Astrocyte of the spinal cord (primary cell): ENCODE results near the gene NPIPA5.
"Not testable (repeated sequence)": the region's sequence is repeated elsewhere in the genome, so short reads cannot be mapped to it uniquely, and the experiment has no call there.

ENCODE experiments used
- DNase-seq: peaks from one replicate; pipeline ENCODE4 v3.0.0; 2011; ENCODE audit warnings: low read depth, low spot score
- H3K4me3 ChIP-seq: 2 replicates; pipeline ENCODE4 v1.5.1; 2011; ENCODE audit warnings: low read depth, mild to moderate bottlenecking, low read length, moderate library complexity
- in situ Hi-C: cut with HindIII; loops from 2 replicates; pipeline ENCODE4 v1.10.0; 2017; ENCODE audit warnings: low sequenced_read_pairs
- TF ChIP-seq, protein P1 (sequence below): IDR thresholded peaks from 2 replicates; pipeline ENCODE4 v1.5.1; 2012; ENCODE audit warnings: low read depth, mild to moderate bottlenecking, low read length, inconsistent platforms

NPIPA5 gene

DNA sequence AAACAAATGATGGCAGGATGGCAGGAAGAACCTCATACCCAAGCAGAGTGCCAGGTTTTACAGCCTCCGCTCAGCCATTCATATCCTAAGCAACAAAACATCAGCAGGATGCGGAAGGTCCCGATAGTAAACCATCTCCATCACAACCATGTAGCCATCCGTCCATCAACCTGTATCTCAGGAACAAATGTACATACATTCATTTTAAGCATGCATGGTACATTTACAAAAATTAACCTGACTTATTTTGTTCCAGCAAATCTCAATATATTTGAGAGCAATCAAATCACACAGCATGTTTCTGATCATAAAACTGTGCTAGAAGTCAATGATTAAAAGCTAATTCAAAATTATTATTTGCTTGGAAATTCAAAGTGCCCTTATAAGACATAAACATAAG lies at the start of gene NPIPA5:
Gene NPIPA5 (minus strand): TSS at position 101 of the 400 bp plus-strand sequence. CDS start 0 bp downstream, at position 101.
- in situ Hi-C loops, DNase-seq, H3K4me3 ChIP-seq: not testable (repeated sequence)

GRCh38 chr16:15427648-15428239 lies 49.6 kb upstream of the NPIPA5 start:
- H3K4me3 ChIP-seq, result no peak overlapping the region

DNA sequence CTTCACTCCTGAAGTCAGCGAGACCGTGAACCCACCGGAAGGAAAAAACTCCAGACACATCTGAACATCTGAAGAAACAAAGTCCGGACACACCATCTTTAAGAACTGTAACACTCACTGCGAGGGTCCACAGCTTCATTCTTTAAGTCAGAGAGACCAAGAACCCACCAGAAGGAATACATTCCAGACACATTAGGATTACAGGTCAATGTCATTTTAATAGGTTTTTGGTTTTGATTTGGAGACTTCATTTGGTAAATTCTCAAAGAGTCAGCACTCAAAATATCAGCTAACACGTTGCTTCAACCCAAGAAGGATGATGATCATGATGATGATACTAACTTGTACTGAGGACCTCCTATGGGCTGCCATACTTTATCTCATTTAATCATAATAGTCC lies 48.7 kb upstream of the NPIPA5 start:
- in situ Hi-C loops, result no loop called here
- TF ChIP-seq, protein P1, sequence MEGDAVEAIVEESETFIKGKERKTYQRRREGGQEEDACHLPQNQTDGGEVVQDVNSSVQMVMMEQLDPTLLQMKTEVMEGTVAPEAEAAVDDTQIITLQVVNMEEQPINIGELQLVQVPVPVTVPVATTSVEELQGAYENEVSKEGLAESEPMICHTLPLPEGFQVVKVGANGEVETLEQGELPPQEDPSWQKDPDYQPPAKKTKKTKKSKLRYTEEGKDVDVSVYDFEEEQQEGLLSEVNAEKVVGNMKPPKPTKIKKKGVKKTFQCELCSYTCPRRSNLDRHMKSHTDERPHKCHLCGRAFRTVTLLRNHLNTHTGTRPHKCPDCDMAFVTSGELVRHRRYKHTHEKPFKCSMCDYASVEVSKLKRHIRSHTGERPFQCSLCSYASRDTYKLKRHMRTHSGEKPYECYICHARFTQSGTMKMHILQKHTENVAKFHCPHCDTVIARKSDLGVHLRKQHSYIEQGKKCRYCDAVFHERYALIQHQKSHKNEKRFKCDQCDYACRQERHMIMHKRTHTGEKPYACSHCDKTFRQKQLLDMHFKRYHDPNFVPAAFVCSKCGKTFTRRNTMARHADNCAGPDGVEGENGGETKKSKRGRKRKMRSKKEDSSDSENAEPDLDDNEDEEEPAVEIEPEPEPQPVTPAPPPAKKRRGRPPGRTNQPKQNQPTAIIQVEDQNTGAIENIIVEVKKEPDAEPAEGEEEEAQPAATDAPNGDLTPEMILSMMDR, result no peak

More at GRCh38 chr16:15427648-15428239, 49.6 kb upstream of the NPIPA5 start:
- TF ChIP-seq, protein P1, result peak; percentile 67
- peak; percentile 82 for DNase-seq
- in situ Hi-C loops, result no loop called here

DNA sequence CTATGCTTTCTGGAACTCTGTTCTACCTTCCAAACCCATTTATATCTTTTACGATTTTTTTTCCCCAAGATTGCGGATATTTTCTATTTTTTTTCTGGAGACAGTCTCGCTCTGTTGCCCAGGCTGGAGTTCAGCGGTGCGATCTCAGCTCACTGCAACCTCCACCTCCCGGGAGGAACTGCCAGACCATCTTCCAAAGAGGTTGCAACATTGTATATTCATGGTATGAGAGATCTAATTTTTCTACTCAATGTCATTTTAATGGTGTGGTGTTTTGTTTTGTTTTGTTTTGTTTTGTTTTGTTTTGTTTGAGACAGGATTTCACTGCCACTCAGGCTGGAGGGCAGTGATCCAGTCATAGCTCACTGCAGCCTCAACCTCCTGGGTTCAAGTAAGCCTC lies 47.8 kb upstream of the NPIPA5 start:
- H3K4me3 ChIP-seq, result no peak overlapping the region
- TF ChIP-seq, protein P1, result no peak
- no peak for DNase-seq
- in situ Hi-C loops, result no loop called here

More for the DNA sequence above, 48.7 kb upstream of the NPIPA5 start:
- no peak for DNase-seq
- no peak overlapping the region for H3K4me3 ChIP-seq

- DNase-seq, result no peak
- in situ Hi-C loops, result no loop called here
- no peak overlapping the region for H3K4me3 ChIP-seq
- TF ChIP-seq, protein P1, result no peak
These were observed 44.1 kb upstream of the NPIPA5 start for GRCh38 chr16:15422222-15422621.

- H3K4me3 ChIP-seq, in situ Hi-C loops, DNase-seq: not testable (repeated sequence)
These were observed 43.6 kb upstream of the NPIPA5 start for GRCh38 chr16:15421696-15422095.

- no peak overlapping the region for H3K4me3 ChIP-seq
- no peak for DNase-seq
- in situ Hi-C loops, result no loop called here
- TF ChIP-seq, protein P1, result no peak
These were observed 40.1 kb upstream of the NPIPA5 start for GRCh38 chr16:15418206-15418605.

- in situ Hi-C loops, result no loop called here
- no peak for DNase-seq
- H3K4me3 ChIP-seq, result no peak overlapping the region
- TF ChIP-seq, protein P1, result no peak
These were observed 39.1 kb upstream of the NPIPA5 start for GRCh38 chr16:15417197-15417596.
